H9 (cell line): ENCODE data around the gene PITPNM3. TPM values are rescaled to one million over a fixed set of nuclear protein-coding genes. Genes with fewer than 3 reads are reported as not detected.

ENCODE experiments used
- DNase-seq: peaks from one replicate; pipeline ENCODE4 v3.0.0-alpha.2; 2017
- H2AFZ ChIP-seq: one replicate; pipeline ENCODE4 v1.6.1; 2013; ENCODE audit warnings: mild to moderate bottlenecking, low read length, control low read depth, moderate library complexity
- H2AK5ac ChIP-seq: 2 replicates; pipeline ENCODE4 v1.6.1; 2013; ENCODE audit warnings: low read length, control low read depth, mixed read lengths; ENCODE audit not compliant: insufficient read length
- H2BK120ac ChIP-seq: one replicate; pipeline ENCODE4 v1.6.1; 2013; ENCODE audit warnings: low read depth, mild to moderate bottlenecking, low read length, control low read depth, inconsistent platforms; ENCODE audit not compliant: poor library complexity, severe bottlenecking
- H2BK12ac ChIP-seq: 2 replicates; pipeline ENCODE4 v1.6.1; 2013; ENCODE audit warnings: low read length, control low read depth, mixed read lengths, low read depth; ENCODE audit not compliant: insufficient read length
- H2BK15ac ChIP-seq: 2 replicates; pipeline ENCODE4 v1.6.1; 2013; ENCODE audit warnings: low read depth, low read length, control low read depth
- H2BK20ac ChIP-seq: one replicate; pipeline ENCODE4 v1.6.1; 2013; ENCODE audit warnings: low read depth, mild to moderate bottlenecking, low read length, control low read depth, inconsistent platforms; ENCODE audit not compliant: poor library complexity, severe bottlenecking
- H2BK5ac ChIP-seq: 2 replicates; pipeline ENCODE4 v1.6.1; 2013; ENCODE audit warnings: low read length, control low read depth, mixed read lengths; ENCODE audit not compliant: insufficient read length
- H3K14ac ChIP-seq: 2 replicates; pipeline ENCODE4 v1.6.1; 2013; ENCODE audit warnings: low read length, control low read depth; ENCODE audit not compliant: insufficient read depth
- H3K18ac ChIP-seq: 2 replicates; pipeline ENCODE4 v1.6.1; 2013; ENCODE audit warnings: low read depth, mild to moderate bottlenecking, mixed read lengths, low read length, control low read depth; ENCODE audit not compliant: insufficient read length
- H3K23ac ChIP-seq: 2 replicates; pipeline ENCODE4 v1.6.1; 2013; ENCODE audit warnings: low read length, control low read depth, mixed read lengths, low read depth; ENCODE audit not compliant: insufficient read length
- H3K23me2 ChIP-seq: 2 replicates; pipeline ENCODE4 v1.6.1; 2013; ENCODE audit warnings: low read depth, mild to moderate bottlenecking, mixed read lengths, low read length, control low read depth; ENCODE audit not compliant: insufficient read length, poor library complexity, severe bottlenecking
- H3K27ac ChIP-seq: 2 replicates; pipeline ENCODE4 v1.5.1; 2013; ENCODE audit warnings: low read length, control low read depth, mixed read lengths, low read depth; ENCODE audit not compliant: insufficient read length
- H3K27me3 ChIP-seq: 2 replicates; pipeline ENCODE4 v1.6.1; 2013; ENCODE audit warnings: low read length, control low read depth, inconsistent platforms; ENCODE audit not compliant: insufficient read depth
- H3K4ac ChIP-seq: 2 replicates; pipeline ENCODE4 v1.6.1; 2013; ENCODE audit warnings: low read depth, mild to moderate bottlenecking, control low read depth, inconsistent platforms, low read length, moderate library complexity
- H3K4me1 ChIP-seq: 2 replicates; pipeline ENCODE4 v1.6.1; 2013; ENCODE audit warnings: low read length, control low read depth, inconsistent platforms; ENCODE audit not compliant: insufficient read depth
- H3K4me2 ChIP-seq: 2 replicates; pipeline ENCODE4 v1.6.1; 2013; ENCODE audit warnings: low read length, control low read depth, mixed read lengths; ENCODE audit not compliant: insufficient read length, insufficient read depth
- H3K56ac ChIP-seq: 2 replicates; pipeline ENCODE4 v1.6.1; 2013; ENCODE audit warnings: low read depth, mild to moderate bottlenecking, mixed read lengths, low read length, control low read depth; ENCODE audit not compliant: insufficient read length
- H3K79me1 ChIP-seq: 2 replicates; pipeline ENCODE4 v1.6.1; 2013; ENCODE audit warnings: low read depth, mild to moderate bottlenecking, moderate library complexity, low read length, control low read depth, inconsistent platforms; ENCODE audit not compliant: insufficient read depth, poor library complexity, severe bottlenecking
- H3K79me2 ChIP-seq: 2 replicates; pipeline ENCODE4 v1.6.1; 2013; ENCODE audit warnings: low read length, control low read depth, inconsistent platforms; ENCODE audit not compliant: insufficient read depth
- H3K9ac ChIP-seq: 2 replicates; pipeline ENCODE4 v1.6.1; 2013; ENCODE audit warnings: low read length, control low read depth, mixed read lengths; ENCODE audit not compliant: insufficient read length; ENCODE audit errors: extremely low read depth
- H3K9me3 ChIP-seq: one replicate; pipeline ENCODE4 v1.6.1; 2013; ENCODE audit warnings: low read depth, low read length, inconsistent platforms; ENCODE audit not compliant: control insufficient read depth
- H3T11ph ChIP-seq: one replicate; pipeline ENCODE4 v1.6.1; 2013; ENCODE audit warnings: mild to moderate bottlenecking, low read length, control low read depth, inconsistent platforms
- H4K20me1 ChIP-seq: one replicate; pipeline ENCODE4 v1.6.1; 2013; ENCODE audit not compliant: control insufficient read depth, insufficient read length, insufficient read depth
- H4K5ac ChIP-seq: 2 replicates; pipeline ENCODE4 v1.6.1; 2013; ENCODE audit warnings: low read depth, mild to moderate bottlenecking, mixed read lengths, low read length, control low read depth; ENCODE audit not compliant: insufficient read length
- H4K8ac ChIP-seq: replicated peaks from 2 replicates; pipeline ENCODE4 v1.6.1; 2013; ENCODE audit warnings: low read length, control low read depth, mixed read lengths, low read depth; ENCODE audit not compliant: insufficient read length
- H4K91ac ChIP-seq: 2 replicates; pipeline ENCODE4 v1.6.1; 2013; ENCODE audit warnings: low read depth, mild to moderate bottlenecking, moderate library complexity, mixed read lengths, low read length, control low read depth; ENCODE audit not compliant: insufficient read length
- H3K27ac Mint-ChIP-seq, 3 experiments: 2 replicates in 2 of 3; 3 replicates in 1 of 3; pipeline ENCODE4 v1.8.0; 2020 to 2021; ENCODE audit warnings: mixed read lengths in 3 of 3, mild to moderate bottlenecking in 1 of 3, moderate library complexity in 1 of 3
- H3K27me3 Mint-ChIP-seq: 2 replicates; pipeline ENCODE4 v1.8.0; 2021; ENCODE audit warnings: low read depth, mild to moderate bottlenecking, moderate library complexity, mixed read lengths
- H3K36me3 Mint-ChIP-seq, 3 experiments: 2 replicates in 2 of 3; 3 replicates in 1 of 3; pipeline ENCODE4 v1.8.0; 2020 to 2021; ENCODE audit warnings: low read depth in 3 of 3, mixed read lengths in 3 of 3; ENCODE audit not compliant: insufficient read depth in 1 of 3
- H3K4me1 Mint-ChIP-seq, 2 experiments: 2 replicates each; pipeline ENCODE4 v1.8.0; 2020; ENCODE audit warnings: mixed read lengths in 2 of 2
- H3K4me3 Mint-ChIP-seq, 2 experiments: 2 replicates in 1 of 2; 3 replicates in 1 of 2; pipeline ENCODE4 v1.8.0; 2020 to 2021; ENCODE audit warnings: mild to moderate bottlenecking in 2 of 2, mixed read lengths in 2 of 2, moderate library complexity in 1 of 2
- H3K9me3 Mint-ChIP-seq, 2 experiments: 2 replicates in 1 of 2; 3 replicates in 1 of 2; pipeline ENCODE4 v1.8.0; 2020; ENCODE audit warnings: mild to moderate bottlenecking in 2 of 2, mixed read lengths in 2 of 2, moderate library complexity in 1 of 2
- CTCF ChIP-seq: fragments of 200-600 bp; sonication (generic); conservative IDR thresholded peaks from 3 replicates; pipeline ENCODE4 v1.8.0; 2021; ENCODE audit warnings: antibody characterized with exemption, mild to moderate bottlenecking
- WGBS: extraction: QIAGEN DNeasy Blood & Tissue Kit; methylation state at CpG from one replicate; pipeline ENCODE4 v1.1.7; 2013; ENCODE audit warnings: missing lambda C conversion rate, low lambda C conversion rate, mixed read lengths; ENCODE audit not compliant: insufficient read length; ENCODE audit errors: extremely low coverage; 5-methylcytosine and 5-hydroxymethylcytosine counted together
- total RNA-seq: library from RNA; stranded (reverse); gene quantifications from 2 replicates; pipeline ENCODE4 v1.2.1, GENCODE V29; 2021

Gene PITPNM3
- total RNA-seq, 1 experiment from 2014 or later: 3.4 TPM

GRCh38 chr17:6465206-6466003 lies 91.0 kb downstream of the PITPNM3 start:
- H3K4me3 Mint-ChIP-seq: no peak overlapping the region
- Histone ChIP-seq H2BK20ac (no peak overlapping the region), H3K79me2 (no peaks in the 10 kb centered on the region)

More at GRCh38 chr17:6465206-6466003, 91.0 kb downstream of the PITPNM3 start:
- Histone ChIP-seq H3K4ac (no peak overlapping the region), H2BK15ac (no peak overlapping the region), H3K9me3 (no peaks in the 10 kb centered on the region), H3K79me1 (no peaks in the 10 kb centered on the region), H4K8ac (no peak overlapping the region), H2AK5ac (no peak overlapping the region), H3K14ac (no peak overlapping the region), H3K4me2 (no peak overlapping the region), H3K9ac (no peak overlapping the region), H4K20me1 (no peaks in the 10 kb centered on the region), H3T11ph (no peak overlapping the region), H3K4me1 (peaks cover 8% of the 10 kb centered on the region; the same call in 1 of the 2 replicates), H2BK120ac (no peak overlapping the region), H4K5ac (no peak overlapping the region), H3K27ac (no peak overlapping the region), H2BK5ac (no peak overlapping the region), H3K56ac (no peak overlapping the region), H4K91ac (no peak overlapping the region), H2BK12ac (no peak overlapping the region), H2AFZ (no peak overlapping the region), H3K23ac (no peak overlapping the region), H3K23me2 (no peaks in the 10 kb centered on the region), H3K18ac (no peak overlapping the region), H3K27me3 (no peaks in the 10 kb centered on the region; the same call in 1 of the 2 replicates)
- Mint-ChIP-seq H3K9me3 (peaks cover 0 to 3% of the 10 kb centered on the region in 2 experiments; a peak in 2 of 5 replicates), H3K4me1 (peaks cover 29 to 42% of the 10 kb centered on the region in 2 experiments), H3K27ac (peak overlapping the region in 2 of 3 experiments; percentile 27 to 54; a peak in 2 of 7 replicates), H3K27me3 (peaks cover 2% of the 10 kb centered on the region; the same call in 1 of the 2 replicates), H3K36me3 (no peaks in the 10 kb centered on the region; a peak in 2 of 7 replicates)
- no peak for TF ChIP-seq CTCF
- DNase-seq: no peak
- no CpG with 5 or more reads among the region's 19 CpGs for WGBS
